Choroid plexus epithelial cell (primary cell): ENCODE data around the gene VPREB3.
A peak's percentile ranks its signal among the peaks of the same experiment; 100 is the strongest.

Experiments
- DNase-seq: peaks from one replicate; pipeline ENCODE4 v3.0.0-alpha.2; 2010; ENCODE audit warnings: low read depth
- H3K4me3 ChIP-seq: 2 replicates; pipeline ENCODE4 v1.5.1; 2011; ENCODE audit warnings: low read depth, mild to moderate bottlenecking, control low read depth, low read length, moderate library complexity
- CTCF ChIP-seq: conservative IDR thresholded peaks from 2 replicates; pipeline ENCODE4 v1.5.1; 2011; ENCODE audit warnings: low read depth, mild to moderate bottlenecking, control low read depth, inconsistent platforms, low read length, moderate library complexity

VPREB3 gene

GRCh38 chr22:23715806-23716375 lies 38.3 kb downstream of the VPREB3 start:
- DNase-seq: no peak
- TF ChIP-seq CTCF: no peak
- peak overlapping the region; percentile 95 for H3K4me3 ChIP-seq

- DNase-seq: no peak
- no peak overlapping the region for H3K4me3 ChIP-seq
- TF ChIP-seq CTCF: no peak
Observed at GRCh38 chr22:23714596-23715578, 39.3 kb downstream of the VPREB3 start.

GRCh38 chr22:23713696-23714595 lies 40.3 kb downstream of the VPREB3 start:
- TF ChIP-seq CTCF: no peak
- no peak for DNase-seq
- H3K4me3 ChIP-seq: no peak overlapping the region

- H3K4me3 ChIP-seq: no peak overlapping the region
- TF ChIP-seq CTCF: no peak
- no peak for DNase-seq
Observed at GRCh38 chr22:23712256-23712655, 42.0 kb downstream of the VPREB3 start.

GRCh38 chr22:23709107-23709506 lies 45.1 kb downstream of the VPREB3 start:
- TF ChIP-seq CTCF: no peak
- peak; percentile 39 for DNase-seq
- no peak overlapping the region for H3K4me3 ChIP-seq

GRCh38 chr22:23708270-23708669 lies 46.0 kb downstream of the VPREB3 start:
- H3K4me3 ChIP-seq: no peak overlapping the region
- TF ChIP-seq CTCF: no peak
- no peak for DNase-seq
